Uterus (tissue), 2 donors: Measurements from ENCODE around the gene SLC7A14.

ENCODE experiments used
- POLR2A ChIP-seq, 2 donors: fragments of 450-650 bp; IDR thresholded peaks; one replicate each; pipeline ENCODE4 v1.6.1; 2016; ENCODE audit warnings: antibody characterized with exemption in 2 of 2, mild to moderate bottlenecking in 1 of 2, moderate library complexity in 1 of 2
- TF ChIP-seq, protein P1 (sequence below), 4 experiments: fragments of 200-600 bp in 2 of 4; fragments of 450-650 bp in 2 of 4; sonication (generic) in 2 of 4; IDR thresholded peaks; one replicate each; pipeline ENCODE4 v1.5.1; 2016 to 2019; ENCODE audit warnings: antibody characterized with exemption in 4 of 4, mild to moderate bottlenecking in 2 of 4, moderate library complexity in 1 of 4

DNA sequence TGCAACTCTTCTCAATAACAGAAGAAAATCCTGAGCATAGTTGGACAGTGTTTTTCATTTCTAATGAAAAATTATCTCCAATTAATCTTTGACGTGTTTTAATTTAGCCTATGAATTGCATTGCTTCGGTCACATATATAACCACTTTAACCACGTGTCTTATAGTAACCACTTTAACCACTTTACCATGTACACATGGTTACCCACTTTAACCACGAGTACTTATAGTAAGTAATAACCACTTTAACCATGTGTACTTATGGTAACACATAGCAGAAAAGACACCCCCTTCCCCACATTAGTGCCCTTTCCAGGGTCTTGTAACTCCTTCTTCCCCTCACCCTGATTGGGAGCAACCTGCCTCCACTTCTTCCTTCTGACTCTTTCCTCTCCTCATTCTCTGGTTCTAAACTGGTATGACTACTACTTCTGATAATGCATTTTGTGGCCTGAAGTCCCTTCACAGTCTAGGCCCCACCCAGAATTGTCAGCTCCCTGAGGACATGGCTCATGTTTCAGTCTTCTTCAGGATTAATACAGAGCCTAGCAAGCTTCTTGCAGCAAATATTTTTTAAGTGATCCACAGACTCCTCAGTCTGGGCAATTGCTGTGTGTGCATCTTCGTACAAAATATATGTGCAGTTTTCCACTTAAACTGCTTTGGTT lies 25.0 kb downstream of the SLC7A14 start:
- no peak for TF ChIP-seq POLR2A (IDR thresholded peaks at IDR 0.05)
- TF ChIP-seq, protein P1, sequence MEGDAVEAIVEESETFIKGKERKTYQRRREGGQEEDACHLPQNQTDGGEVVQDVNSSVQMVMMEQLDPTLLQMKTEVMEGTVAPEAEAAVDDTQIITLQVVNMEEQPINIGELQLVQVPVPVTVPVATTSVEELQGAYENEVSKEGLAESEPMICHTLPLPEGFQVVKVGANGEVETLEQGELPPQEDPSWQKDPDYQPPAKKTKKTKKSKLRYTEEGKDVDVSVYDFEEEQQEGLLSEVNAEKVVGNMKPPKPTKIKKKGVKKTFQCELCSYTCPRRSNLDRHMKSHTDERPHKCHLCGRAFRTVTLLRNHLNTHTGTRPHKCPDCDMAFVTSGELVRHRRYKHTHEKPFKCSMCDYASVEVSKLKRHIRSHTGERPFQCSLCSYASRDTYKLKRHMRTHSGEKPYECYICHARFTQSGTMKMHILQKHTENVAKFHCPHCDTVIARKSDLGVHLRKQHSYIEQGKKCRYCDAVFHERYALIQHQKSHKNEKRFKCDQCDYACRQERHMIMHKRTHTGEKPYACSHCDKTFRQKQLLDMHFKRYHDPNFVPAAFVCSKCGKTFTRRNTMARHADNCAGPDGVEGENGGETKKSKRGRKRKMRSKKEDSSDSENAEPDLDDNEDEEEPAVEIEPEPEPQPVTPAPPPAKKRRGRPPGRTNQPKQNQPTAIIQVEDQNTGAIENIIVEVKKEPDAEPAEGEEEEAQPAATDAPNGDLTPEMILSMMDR (IDR thresholded peaks at IDR 0.05) = no peak
